Testis (tissue), 3 donors: ENCODE data around the gene FGA. TPM values are rescaled to one million over a fixed set of nuclear protein-coding genes. Genes with fewer than 3 reads are reported as not detected.

ENCODE experiments used
- DNase-seq: peaks from one replicate; pipeline ENCODE4 v3.0.0-alpha.2; 2019
- H3K27ac ChIP-seq, 2 donors: fragments of 200-600 bp; sonication (generic); one replicate each; pipeline ENCODE4 v1.5.1; 2019
- H3K27me3 ChIP-seq: fragments of 200-600 bp; sonication (generic); one replicate; pipeline ENCODE4 v1.5.1; 2019
- H3K36me3 ChIP-seq: fragments of 200-600 bp; sonication (generic); one replicate; pipeline ENCODE4 v1.5.1; 2017; ENCODE audit warnings: low read depth; ENCODE audit errors: missing control alignments
- H3K4me1 ChIP-seq: fragments of 200-600 bp; sonication (generic); one replicate; pipeline ENCODE4 v1.5.1; 2019
- H3K4me3 ChIP-seq, 2 donors: fragments of 200-600 bp; sonication (generic); one replicate each; pipeline ENCODE4 v1.5.1; 2017 to 2019
- H3K9me3 ChIP-seq: fragments of 200-600 bp; sonication (generic); one replicate; pipeline ENCODE4 v1.5.1; 2017
- CTCF ChIP-seq, 3 experiments: fragments of 450-650 bp in 2 of 3; fragments of 200-600 bp in 1 of 3; sonication (generic) in 1 of 3; IDR thresholded peaks; one replicate each; pipeline ENCODE4 v1.5.1; 2016 to 2019; ENCODE audit warnings: antibody characterized with exemption in 3 of 3, mild to moderate bottlenecking in 2 of 3, moderate library complexity in 1 of 3
- POLR2A ChIP-seq: fragments of 450-650 bp; IDR thresholded peaks from one replicate; pipeline ENCODE4 v1.6.1; 2017; ENCODE audit warnings: antibody characterized with exemption, mild to moderate bottlenecking, moderate library complexity
- WGBS, 2 donors: methylation state at CpG; one replicate each; pipeline ENCODE4 v1.1.5; 2018; 5-methylcytosine and 5-hydroxymethylcytosine counted together
- intact Hi-C: fragments of 100-400 bp; cut with DNase I; formaldehyde crosslinking; loops from one replicate; pipeline ENCODE4 v1.15.1; 2023; ENCODE audit warnings: low total_unique reads
- polyA plus RNA-seq: library from polyadenylated mRNA; stranded (reverse); fragments of 350-450 nt; fragmentation: Illumina TruSeq; extraction: RNeasy Lipid Tissue Mini Kit (QIAGEN cat#74804); gene quantifications from one replicate; pipeline ENCODE4 v1.2.3, GENCODE V29; 2014; ENCODE audit warnings: low read depth, low replicate concordance; ENCODE audit not compliant: insufficient read depth
- total RNA-seq, 2 donors: library from RNA; depleted of rRNA; stranded (reverse); fragments of >200 nt; gene quantifications; one replicate each; pipeline ENCODE4 v1.2.3, GENCODE V29; 2016

FGA gene
- total and polyA plus RNA-seq, 3 donors from 2014 or later: 1.1 to 9.1 (median 1.4) TPM

- Histone ChIP-seq H3K27ac (no peak overlapping the region), H3K9me3 (no peaks in the 10 kb centered on the region), H3K36me3 (no peaks in the 10 kb centered on the region), H3K4me1 (no peaks in the 10 kb centered on the region), H3K4me3 (no peak overlapping the region), H3K27me3 (no peaks in the 10 kb centered on the region)
- TF ChIP-seq POLR2A: no peak
- no peak for TF ChIP-seq CTCF (IDR thresholded peaks at IDR 0.05)
- WGBS, 2 donors: 89 to 90% methylated on average over 3 of the region's 3 CpGs
- no peak for DNase-seq
- intact Hi-C loops: no loop called here
These were observed 7.3 kb downstream of the FGA start for GRCh38 chr4:154583230-154583629.

DNA sequence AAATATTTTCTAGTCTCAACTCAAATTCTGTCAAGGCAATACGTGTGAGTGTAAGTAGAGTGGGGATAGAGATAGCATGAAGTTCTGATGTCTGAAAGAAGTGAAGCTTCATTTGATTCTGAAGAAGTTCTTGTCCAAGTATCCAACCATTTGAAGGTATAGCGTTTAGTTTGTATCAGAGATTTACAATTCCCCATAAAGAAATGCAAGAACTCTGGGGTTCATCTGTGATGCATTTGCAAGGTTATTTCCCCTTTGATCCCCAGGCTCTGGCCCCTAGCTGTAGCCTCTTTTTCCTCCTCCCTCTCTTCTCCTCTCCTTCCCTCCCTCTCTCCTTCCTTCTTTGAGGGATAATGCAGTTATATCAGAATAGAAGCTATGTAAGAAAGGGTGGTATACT lies 7.8 kb downstream of the FGA start:
- H3K36me3 ChIP-seq: no peaks in the 10 kb centered on the region
- no peaks in the 10 kb centered on the region for H3K4me1 ChIP-seq
- WGBS, 2 donors: 83 to 90% methylated on average over 2 of the region's 2 CpGs
- no peak overlapping the region for H3K27ac ChIP-seq
- no peaks in the 10 kb centered on the region for H3K9me3 ChIP-seq
- H3K4me3 ChIP-seq: no peak overlapping the region
- no peak for DNase-seq
- no peak for TF ChIP-seq CTCF (IDR thresholded peaks at IDR 0.05)
- no peak for TF ChIP-seq POLR2A
- intact Hi-C loops: no loop called here
- no peaks in the 10 kb centered on the region for H3K27me3 ChIP-seq

DNA sequence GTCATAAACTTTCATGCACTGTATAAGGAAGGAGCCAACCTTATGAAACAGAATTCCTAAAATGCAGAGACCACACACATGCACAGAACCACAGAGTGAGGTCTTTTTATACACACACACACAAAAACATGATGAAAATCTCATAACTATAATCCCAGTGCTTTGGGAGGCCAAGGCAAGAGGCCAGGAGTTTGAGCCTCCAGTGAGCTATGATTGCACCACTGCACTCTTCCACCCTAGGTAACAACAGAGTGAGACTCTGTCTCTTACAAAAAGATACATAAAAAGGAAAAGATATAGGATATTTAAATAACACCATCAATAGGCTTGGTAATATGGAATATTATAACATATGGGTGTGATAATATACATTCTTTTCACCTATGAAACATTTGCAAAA lies 10.6 kb downstream of the FGA start:
- intact Hi-C loops: no loop called here
- no peaks in the 10 kb centered on the region for H3K9me3 ChIP-seq
- no peaks in the 10 kb centered on the region for H3K4me1 ChIP-seq
- H3K27ac ChIP-seq: no peak overlapping the region
- H3K4me3 ChIP-seq: no peak overlapping the region
- H3K27me3 ChIP-seq: no peaks in the 10 kb centered on the region
- TF ChIP-seq POLR2A (no peak), CTCF (IDR thresholded peaks at IDR 0.05) (no peak)
- DNase-seq: no peak
- H3K36me3 ChIP-seq: no peaks in the 10 kb centered on the region

GRCh38 chr4:154578919-154579318 lies 11.6 kb downstream of the FGA start:
- H3K9me3 ChIP-seq: no peaks in the 10 kb centered on the region
- no peaks in the 10 kb centered on the region for H3K27me3 ChIP-seq
- H3K36me3 ChIP-seq: no peaks in the 10 kb centered on the region
- no peaks in the 10 kb centered on the region for H3K4me1 ChIP-seq
- H3K4me3 ChIP-seq: no peak overlapping the region
- TF ChIP-seq POLR2A (no peak), CTCF (IDR thresholded peaks at IDR 0.05) (no peak)
- intact Hi-C loops: no loop called here
- WGBS, 2 donors: 79 to 88% methylated on average over 1 of the region's 1 CpG
- no peak for DNase-seq
- no peak overlapping the region for H3K27ac ChIP-seq

DNA sequence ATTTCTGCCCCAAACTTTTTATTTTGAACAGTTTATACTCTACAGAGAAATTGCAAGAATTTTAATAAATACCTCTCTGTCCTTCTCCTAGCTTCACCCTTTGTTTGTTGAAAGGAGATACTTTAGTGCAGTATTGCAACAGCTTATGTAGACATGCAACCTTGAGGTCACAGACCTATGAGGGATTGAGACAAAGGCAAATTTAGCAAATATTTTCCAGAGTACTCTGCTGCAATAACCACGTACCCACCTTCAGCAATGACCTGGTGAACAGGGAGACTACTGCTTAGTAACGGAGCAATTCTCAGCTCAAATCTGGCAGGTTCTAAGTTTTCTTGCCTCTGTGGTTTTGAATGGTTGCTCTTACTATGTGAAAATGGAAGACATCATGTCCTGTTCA lies 13.2 kb downstream of the FGA start:
- Histone ChIP-seq H3K27ac (no peak overlapping the region), H3K4me3 (no peak overlapping the region), H3K4me1 (no peaks in the 10 kb centered on the region), H3K36me3 (no peaks in the 10 kb centered on the region), H3K27me3 (no peaks in the 10 kb centered on the region), H3K9me3 (no peaks in the 10 kb centered on the region)
- 76 to 83% methylated on average over 2 of the region's 2 CpGs for WGBS, 2 donors
- intact Hi-C loops: no loop called here
- no peak for DNase-seq
- no peak for TF ChIP-seq POLR2A
- TF ChIP-seq CTCF (IDR thresholded peaks at IDR 0.05): no peak
